ENCODE measurements around the gene SH2D4B.

The SH2D4B gene

GRCh38 chr10:80681142-80681541 is 143.4 kb downstream of the SH2D4B start:
- DNase-seq: no peak

- no peak for DNase-seq
Observed at GRCh38 chr10:80684259-80684658, 146.6 kb downstream of the SH2D4B start.

GRCh38 chr10:80685355-80685754 is 147.7 kb downstream of the SH2D4B start:
- no peak for DNase-seq

GRCh38 chr10:80686734-80687475 is 149.2 kb downstream of the SH2D4B start:
- no peak for DNase-seq

- no peak for DNase-seq
Observed at GRCh38 chr10:80687476-80687789, 149.7 kb downstream of the SH2D4B start.

- DNase-seq: no peak
Observed at GRCh38 chr10:80690434-80690833, 152.7 kb downstream of the SH2D4B start.

- DNase-seq: no peak
Observed at GRCh38 chr10:80691441-80691840, 153.7 kb downstream of the SH2D4B start.

- DNase-seq: no peak
Observed at GRCh38 chr10:80693565-80693964, 155.9 kb downstream of the SH2D4B start.

- no peak for DNase-seq
Observed at GRCh38 chr10:80694930-80695329, 157.2 kb downstream of the SH2D4B start.

Measured in hypothalamus (tissue), 51 donors.